Natural killer cell (primary cell): ENCODE measurements around the gene BTBD6. TPM values are rescaled to one million over a fixed set of nuclear protein-coding genes. Genes with fewer than 3 reads are reported as not detected.

ENCODE experiments used
- ATAC-seq, 3 donors: fragments of 150-1000 bp in 2 of 3; fragments of 200-7000 bp in 1 of 3; cut with Tn5 transposase; 1 replicate in 1 of 3; 2 replicates in 2 of 3; pipeline ENCODE4 v1.10.0; 2021; ENCODE audit warnings: mild to moderate bottlenecking in 2 of 3, moderate library complexity in 2 of 3
- DNase-seq, 2 donors: peaks; one replicate each; pipeline versions ENCODE4 v3.0.0 to v3.0.0-alpha.2; 2013 to 2021; ENCODE audit warnings: mixed read lengths in 1 of 2
- H3K27ac ChIP-seq: one replicate; pipeline ENCODE4 v1.5.1; 2013; ENCODE audit warnings: mild to moderate bottlenecking, low read length
- H3K27me3 ChIP-seq: one replicate; pipeline ENCODE4 v1.6.1; 2013; ENCODE audit warnings: low read length; ENCODE audit not compliant: control insufficient read depth, insufficient read depth
- H3K36me3 ChIP-seq: one replicate; pipeline ENCODE4 v1.6.1; 2013; ENCODE audit warnings: low read length; ENCODE audit not compliant: control insufficient read depth, insufficient read depth
- H3K4me1 ChIP-seq: one replicate; pipeline ENCODE4 v1.6.1; 2013; ENCODE audit warnings: low read length; ENCODE audit not compliant: control insufficient read depth, insufficient read depth
- H3K4me3 ChIP-seq: one replicate; pipeline ENCODE4 v1.5.1; 2013; ENCODE audit warnings: low read length
- H3K9me3 ChIP-seq: one replicate; pipeline ENCODE4 v1.6.1; 2013; ENCODE audit warnings: low read length; ENCODE audit not compliant: control insufficient read depth, insufficient read depth
- H3K27ac Mint-ChIP-seq, 2 donors: one replicate each; pipeline ENCODE4 v1.8.0; 2022; ENCODE audit warnings: mild to moderate bottlenecking in 2 of 2, mixed read lengths in 2 of 2, moderate library complexity in 1 of 2
- H3K27me3 Mint-ChIP-seq, 2 donors: one replicate each; pipeline ENCODE4 v1.8.0; 2022; ENCODE audit warnings: low read depth in 2 of 2, mixed read lengths in 2 of 2
- H3K36me3 Mint-ChIP-seq: one replicate; pipeline ENCODE4 v1.8.0; 2022; ENCODE audit warnings: mixed read lengths
- H3K4me1 Mint-ChIP-seq, 2 donors: one replicate each; pipeline ENCODE4 v1.8.0; 2022; ENCODE audit warnings: mixed read lengths in 2 of 2
- H3K4me3 Mint-ChIP-seq: one replicate; pipeline ENCODE4 v1.8.0; 2022; ENCODE audit warnings: mild to moderate bottlenecking, moderate library complexity, mixed read lengths
- H3K9me3 Mint-ChIP-seq, 2 donors: one replicate each; pipeline ENCODE4 v1.8.0; 2022; ENCODE audit warnings: mixed read lengths in 2 of 2
- WGBS: methylation state at CpG from one replicate; pipeline ENCODE4 v1.1.7; 2013; ENCODE audit warnings: missing lambda C conversion rate; ENCODE audit not compliant: insufficient coverage; 5-methylcytosine and 5-hydroxymethylcytosine counted together
- intact Hi-C: fragments of 100-400 bp; cut with micrococcal nuclease; formaldehyde crosslinking; loops from one replicate; pipeline ENCODE4 v1.14.2; 2022
- total RNA-seq, 4 donors: library from RNA; stranded (reverse); fragments of 120-200 nt in 1 of 4; gene quantifications; one replicate each; pipeline versions ENCODE4 v1.2.3 to v1.2.4, GENCODE V29; 2013 to 2022
- TF ChIP-seq, protein P1 (sequence below): fragments of 200-600 bp; IDR thresholded peaks from one replicate; pipeline ENCODE4 v1.8.0; 2022; ENCODE audit warnings: antibody characterized with exemption

The BTBD6 gene
- total RNA-seq, 3 donors from 2014 or later (not counting 1 experiment from before 2014, with no cell fraction given), result 30.9 to 48.7 (median 44.2) TPM

DNA sequence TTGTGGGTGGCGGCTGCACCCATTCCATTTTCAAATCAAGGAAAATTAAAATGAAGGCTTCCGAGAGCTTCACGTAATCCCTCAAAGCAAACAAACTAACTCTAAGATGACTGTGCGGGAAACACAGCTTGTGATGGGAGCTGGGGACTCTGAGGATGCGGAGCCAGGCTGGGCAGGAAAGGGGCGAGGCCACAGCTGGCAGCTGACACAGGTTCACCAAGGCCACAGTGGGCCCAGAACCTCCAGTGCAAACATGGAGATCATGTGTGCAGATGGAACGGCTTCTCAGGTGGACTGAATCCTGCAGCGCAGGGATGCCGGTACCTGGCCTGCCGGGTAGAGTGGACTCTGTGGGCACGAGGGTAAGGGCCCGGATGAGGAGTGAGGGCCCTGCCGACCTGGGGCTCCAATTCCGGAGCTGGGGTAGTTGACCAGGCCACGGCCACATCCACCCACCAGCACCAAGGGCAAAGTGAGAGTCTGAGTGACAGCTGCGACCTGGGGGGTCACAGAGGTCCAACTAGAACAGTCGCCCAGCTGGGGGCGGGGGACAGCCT, 19.2 kb upstream of the BTBD6 start:
- H3K27ac Mint-ChIP-seq, result no peak overlapping the region

DNA sequence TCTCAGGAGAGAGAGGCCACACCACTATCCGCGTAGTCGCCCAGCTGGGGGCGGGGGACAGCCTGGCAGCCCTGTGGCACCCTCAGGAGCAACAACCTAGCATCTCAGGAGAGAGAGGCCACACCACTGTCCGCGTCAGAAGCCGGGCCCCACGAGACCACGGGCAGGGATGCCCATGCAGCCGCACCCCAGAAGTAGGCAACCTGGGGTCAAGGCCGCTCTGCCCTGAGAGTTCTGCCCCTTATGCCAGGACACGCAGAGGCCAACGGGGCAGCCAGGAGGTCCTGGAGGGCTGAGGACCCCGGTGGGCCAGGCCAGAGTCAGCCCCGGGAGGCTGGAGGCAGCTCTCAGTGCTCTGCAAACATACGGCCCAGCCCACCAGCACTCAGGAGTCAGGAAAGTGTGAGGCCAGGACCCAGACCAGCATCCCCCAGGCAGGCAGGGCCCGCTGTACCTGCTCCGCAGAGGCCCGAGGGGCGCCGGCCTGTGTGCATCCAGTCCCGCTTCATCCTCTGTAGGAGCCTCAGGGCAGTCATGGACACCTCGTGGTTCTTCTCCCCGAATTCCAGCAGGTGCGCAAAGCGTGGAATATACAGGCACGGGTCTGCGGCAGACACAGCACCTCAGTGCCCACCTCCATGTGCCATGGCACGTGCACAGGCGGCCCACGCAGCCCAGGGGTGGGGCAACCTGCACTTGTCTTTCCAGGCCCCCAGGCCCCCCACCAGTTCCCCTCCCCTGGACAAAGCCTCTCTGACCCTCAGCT, 7.3 kb upstream of the BTBD6 start:
- intact Hi-C loops, result no loop called here
- Histone ChIP-seq H3K36me3 (peaks cover 11% of the 10 kb centered on the region), H3K9me3 (no peaks in the 10 kb centered on the region), H3K4me3 (no peak overlapping the region), H3K4me1 (no peaks in the 10 kb centered on the region), H3K27ac (no peak overlapping the region), H3K27me3 (no peaks in the 10 kb centered on the region)
- Mint-ChIP-seq H3K4me3 (no peak overlapping the region), H3K27me3 (no peaks in the 10 kb centered on the region), H3K36me3 (no peaks in the 10 kb centered on the region), H3K27ac (no peak overlapping the region), H3K4me1 (peaks cover 6 to 13% of the 10 kb centered on the region in 2 donors), H3K9me3 (no peaks in the 10 kb centered on the region)
- ATAC-seq (no peak), DNase-seq (no peak)
- TF ChIP-seq, protein P1, sequence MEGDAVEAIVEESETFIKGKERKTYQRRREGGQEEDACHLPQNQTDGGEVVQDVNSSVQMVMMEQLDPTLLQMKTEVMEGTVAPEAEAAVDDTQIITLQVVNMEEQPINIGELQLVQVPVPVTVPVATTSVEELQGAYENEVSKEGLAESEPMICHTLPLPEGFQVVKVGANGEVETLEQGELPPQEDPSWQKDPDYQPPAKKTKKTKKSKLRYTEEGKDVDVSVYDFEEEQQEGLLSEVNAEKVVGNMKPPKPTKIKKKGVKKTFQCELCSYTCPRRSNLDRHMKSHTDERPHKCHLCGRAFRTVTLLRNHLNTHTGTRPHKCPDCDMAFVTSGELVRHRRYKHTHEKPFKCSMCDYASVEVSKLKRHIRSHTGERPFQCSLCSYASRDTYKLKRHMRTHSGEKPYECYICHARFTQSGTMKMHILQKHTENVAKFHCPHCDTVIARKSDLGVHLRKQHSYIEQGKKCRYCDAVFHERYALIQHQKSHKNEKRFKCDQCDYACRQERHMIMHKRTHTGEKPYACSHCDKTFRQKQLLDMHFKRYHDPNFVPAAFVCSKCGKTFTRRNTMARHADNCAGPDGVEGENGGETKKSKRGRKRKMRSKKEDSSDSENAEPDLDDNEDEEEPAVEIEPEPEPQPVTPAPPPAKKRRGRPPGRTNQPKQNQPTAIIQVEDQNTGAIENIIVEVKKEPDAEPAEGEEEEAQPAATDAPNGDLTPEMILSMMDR, result no peak
- 96% methylated on average over 28 of the region's 31 CpGs for WGBS

More for the DNA sequence above, 19.2 kb upstream of the BTBD6 start:
- no peak for ATAC-seq
- Histone ChIP-seq H3K36me3 (peaks cover 7% of the 10 kb centered on the region), H3K27me3 (no peaks in the 10 kb centered on the region), H3K4me3 (no peak overlapping the region), H3K9me3 (no peaks in the 10 kb centered on the region), H3K27ac (no peak overlapping the region), H3K4me1 (no peaks in the 10 kb centered on the region)
- Mint-ChIP-seq H3K27me3 (no peaks in the 10 kb centered on the region), H3K36me3 (no peaks in the 10 kb centered on the region), H3K9me3 (no peaks in the 10 kb centered on the region), H3K4me1 (no peaks in the 10 kb centered on the region), H3K4me3 (no peak overlapping the region)
- WGBS, result 95% methylated on average over 15 of the region's 18 CpGs
- intact Hi-C loops, result no loop called here
- TF ChIP-seq, protein P1, result no peak
- no peak for DNase-seq

DNA sequence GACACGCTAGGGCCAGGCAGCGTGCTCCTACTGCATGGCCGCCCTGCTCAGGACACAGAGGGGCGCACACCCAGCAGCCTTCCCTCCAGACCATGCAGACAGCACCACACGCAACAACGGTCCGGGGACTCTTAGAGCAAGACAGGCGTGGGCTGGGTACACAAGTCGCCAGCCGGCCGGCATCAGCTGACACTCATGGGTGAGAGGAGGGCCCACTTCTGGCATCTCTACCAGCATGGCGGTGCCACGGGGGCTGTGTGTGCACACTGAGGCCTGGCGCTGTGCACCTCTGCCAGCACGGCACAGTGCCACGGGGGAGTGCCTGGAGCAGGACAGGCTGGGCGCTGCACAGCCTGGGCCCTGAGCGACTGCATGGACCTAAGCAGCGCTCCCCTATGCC, 6.7 kb upstream of the BTBD6 start:
- H3K27ac ChIP-seq, result no peak overlapping the region
- H3K27me3 ChIP-seq, result no peaks in the 10 kb centered on the region
- H3K36me3 ChIP-seq, result peaks cover 11% of the 10 kb centered on the region
- Mint-ChIP-seq H3K9me3 (no peaks in the 10 kb centered on the region), H3K4me1 (peaks cover 8 to 13% of the 10 kb centered on the region in 2 donors), H3K27ac (no peak overlapping the region), H3K27me3 (no peaks in the 10 kb centered on the region), H3K4me3 (no peak overlapping the region), H3K36me3 (no peaks in the 10 kb centered on the region)
- H3K4me3 ChIP-seq, result no peak overlapping the region
- 97% methylated on average over 19 of the region's 19 CpGs for WGBS
- H3K9me3 ChIP-seq, result no peaks in the 10 kb centered on the region
- DNase-seq (no peak), ATAC-seq (no peak)
- intact Hi-C loops, result no loop called here
- H3K4me1 ChIP-seq, result no peaks in the 10 kb centered on the region
- TF ChIP-seq, protein P1, result no peak
